ENCODE measurements around the gene DNAH11. TPM values are rescaled to one million over a fixed set of nuclear protein-coding genes. Genes with fewer than 3 reads are reported as not detected.

The DNAH11 gene
- total and polyA plus RNA-seq, 2 of the 13 experiments (the other 11 are each of a cell fraction or from before 2014, with no cell fraction given): not detected

DNA sequence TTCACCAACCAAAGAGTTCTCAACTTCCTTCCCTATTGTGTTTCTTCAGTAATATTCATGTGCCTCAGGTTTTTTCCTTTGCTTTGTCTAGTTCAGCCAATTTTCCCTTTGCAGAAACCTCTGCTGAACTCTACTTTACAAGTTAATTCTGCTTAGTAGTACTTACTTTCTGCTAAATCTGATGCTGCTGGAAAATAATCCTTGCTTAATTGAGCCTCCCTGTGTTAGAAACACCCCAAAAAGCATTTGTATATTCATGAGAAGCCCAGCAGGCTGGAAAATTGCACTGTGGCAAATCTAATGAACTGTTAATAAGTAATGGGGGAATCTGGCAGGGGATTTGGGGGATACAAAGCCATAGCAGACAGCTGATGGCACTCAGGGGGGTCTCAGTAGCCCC is 324.4 kb downstream of the DNAH11 start:
- H3K27me3 ChIP-seq (ENCODE audit: control insufficient read depth in 1 of 2, insufficient read depth in 2 of 2, low read length in 2 of 2): no peaks in the 10 kb centered on the region
- ChIA-PET CTCF (ENCODE audit: low intra/inter-chr PET ratio, low total read pairs) (no interaction called here), POLR2A (no interaction called here)
- ATAC-seq (no peak), DNase-seq (ENCODE audit: low spot score) (no peak), FAIRE-seq (no peak)
- no peak overlapping the region for H3K27ac ChIP-seq (ENCODE audit: extremely low read length, insufficient read depth, low read length)
- no peaks in the 10 kb centered on the region for H3K4me1 ChIP-seq (ENCODE audit: insufficient read depth, low read length)
- H3K4me3 ChIP-seq (replicated peaks in 1 of 3; ENCODE audit: insufficient read depth in 1 of 3, low read depth in 2 of 3, low read length in 3 of 3): no peak overlapping the region
- intact Hi-C loops (cut with micrococcal nuclease; ENCODE audit: unreplicated experiment) (no loop called here), in situ Hi-C loops (cut with HindIII; ENCODE audit: extremely low pct_ligation_motif_present, low pct_unique_long_range_greater_than_20kb) (no loop called here)
- no peak overlapping the region for H3K4me2 ChIP-seq (ENCODE audit: low read depth, low read length)
- H3K79me2 ChIP-seq (ENCODE audit: insufficient read depth, low read length): no peaks in the 10 kb centered on the region
- no peak overlapping the region for H3K9ac ChIP-seq (ENCODE audit: insufficient read depth, low read depth, low read length)
- no peaks in the 10 kb centered on the region for H3K9me3 ChIP-seq (ENCODE audit: low read length)
- H3K36me3 ChIP-seq (replicated peaks in 1 of 2; ENCODE audit: control insufficient read depth in 1 of 2, insufficient read depth in 2 of 2, low read length in 2 of 2): no peaks in the 10 kb centered on the region
- no peak overlapping the region for H2AFZ ChIP-seq (ENCODE audit: low read length)
- TF ChIP-seq NCOA5 (CRISPR knock-in tag; IDR thresholded peaks at IDR 0.05): no peak
- no peak for TF ChIP-seq ZBTB49 (CRISPR knock-in tag; IDR thresholded peaks at IDR 0.05; ENCODE audit: borderline replicate concordance)
- TF ChIP-seq ZSCAN22 (CRISPR knock-in tag; IDR thresholded peaks at IDR 0.05): no peak
- no TSS peak for BruUV-seq (replicated peaks)
- no peaks in the 10 kb centered on the region for H4K20me1 ChIP-seq (ENCODE audit: insufficient read depth, low read length)

- 35% methylated on average over 8 of the region's 8 CpGs for WGBS (ENCODE audit: low lambda C conversion rate)
- Histone ChIP-seq H3K9me3 (ENCODE audit: low read length) (no peaks in the 10 kb centered on the region), H3K27me3 (ENCODE audit: control insufficient read depth in 1 of 2, insufficient read depth in 2 of 2, low read length in 2 of 2) (no peaks in the 10 kb centered on the region), H3K79me2 (ENCODE audit: insufficient read depth, low read length) (no peaks in the 10 kb centered on the region), H4K20me1 (ENCODE audit: insufficient read depth, low read length) (no peaks in the 10 kb centered on the region), H3K36me3 (replicated peaks in 1 of 2; ENCODE audit: control insufficient read depth in 1 of 2, insufficient read depth in 2 of 2, low read length in 2 of 2) (no peaks in the 10 kb centered on the region), H3K4me2 (ENCODE audit: low read depth, low read length) (no peak overlapping the region), H3K4me1 (ENCODE audit: insufficient read depth, low read length) (no peaks in the 10 kb centered on the region), H2AFZ (ENCODE audit: low read length) (no peak overlapping the region), H3K27ac (ENCODE audit: extremely low read length, insufficient read depth, low read length) (no peak overlapping the region), H3K4me3 (replicated peaks in 1 of 3; ENCODE audit: insufficient read depth in 1 of 3, low read depth in 2 of 3, low read length in 3 of 3) (no peak overlapping the region), H3K9ac (ENCODE audit: insufficient read depth, low read depth, low read length) (no peak overlapping the region)
- ChIA-PET CTCF (ENCODE audit: low intra/inter-chr PET ratio, low total read pairs) (no interaction called here), POLR2A (no interaction called here)
- peak; percentile 77; the same call in 1 of the 2 replicates for TF ChIP-seq CEBPB (IDR thresholded peaks at IDR 0.05; ENCODE audit: borderline replicate concordance, low read depth, low read length)
- no peak for TF ChIP-seq NR2F6 (IDR thresholded peaks at IDR 0.05)
- no peak for TF ChIP-seq NR2F6 (CRISPR knock-in tag; IDR thresholded peaks at IDR 0.05)
- no peak for TF ChIP-seq ZNF577 (CRISPR knock-in tag; IDR thresholded peaks at IDR 0.05; ENCODE audit: borderline replicate concordance, low read depth)
- DNase-seq (ENCODE audit: low spot score) (no peak), ATAC-seq (no peak), FAIRE-seq (no peak)
- BruUV-seq (replicated peaks): no TSS peak
- in situ Hi-C loops (cut with HindIII; ENCODE audit: extremely low pct_ligation_motif_present, low pct_unique_long_range_greater_than_20kb) (no loop called here), intact Hi-C loops (cut with micrococcal nuclease; ENCODE audit: unreplicated experiment) (no loop called here)
Observed at GRCh38 chr7:21867816-21868575, 325.2 kb downstream of the DNAH11 start.

Measured in HepG2 (cell line).